PC-9 (cell line): ENCODE results near the gene SH3PXD2B. TPM values are rescaled to one million over a fixed set of nuclear protein-coding genes. Genes with fewer than 3 reads are reported as not detected.
A peak's percentile ranks its signal among the peaks of the same experiment; 100 is the strongest.
"Not testable (repeated sequence)": the region's sequence is repeated elsewhere in the genome, so short reads cannot be mapped to it uniquely, and the experiment has no call there.

ENCODE experiments used
- BruUV-seq: library from RNA; stranded (reverse); fragments of 400-500 nt; replicated peaks from 2 replicates; lab custom pipeline; 2021; lab: Mats Ljungman, UMichigan
- CTCF ChIA-PET: fragments of 300-600 bp; sonication (Branson Sonifier 250); formaldehyde crosslinking; loops from one replicate; lab custom pipeline; 2022; ENCODE audit warnings: antibody characterized with exemption; lab: Charles Lee
- POLR2A ChIA-PET: fragments of 300-600 bp; sonication (Branson Sonifier 250); formaldehyde crosslinking; loops from one replicate; lab custom pipeline; 2022; ENCODE audit warnings: antibody characterized with exemption; ENCODE audit not compliant: unreplicated experiment; lab: Charles Lee
- DNase-seq, 2 experiments: peaks; one replicate each; pipeline versions ENCODE4 v3.0.0 to v3.0.0-alpha.2; 2015 to 2022; ENCODE audit warnings: mixed read lengths in 1 of 2
- H2AFZ ChIP-seq: fragments of 200-600 bp; sonication (generic); 2 replicates; pipeline ENCODE4 v1.8.1; 2017; ENCODE audit warnings: antibody characterized with exemption
- H3F3A ChIP-seq: fragments of 200-600 bp; sonication (generic); 2 replicates; pipeline ENCODE4 v1.8.1; 2017; ENCODE audit warnings: antibody characterized with exemption, mild to moderate bottlenecking, low read depth; ENCODE audit not compliant: insufficient read depth
- H3K27ac ChIP-seq: fragments of 200-600 bp; sonication (generic); 2 replicates; pipeline ENCODE4 v1.6.1; 2016; ENCODE audit warnings: mixed run types
- H3K27me3 ChIP-seq: fragments of 200-600 bp; sonication (generic); 2 replicates; pipeline ENCODE4 v1.6.1; 2016; ENCODE audit warnings: low read depth, mixed run types; ENCODE audit not compliant: insufficient read depth
- H3K36me3 ChIP-seq: fragments of 200-600 bp; sonication (generic); 2 replicates; pipeline ENCODE4 v1.6.1; 2016; ENCODE audit warnings: low read depth, mixed run types
- H3K4me1 ChIP-seq: fragments of 200-600 bp; sonication (generic); replicated peaks from 2 replicates; pipeline ENCODE4 v1.6.1; 2016; ENCODE audit warnings: mixed run types; ENCODE audit not compliant: insufficient read depth
- H3K4me2 ChIP-seq: fragments of 200-600 bp; sonication (generic); 2 replicates; pipeline ENCODE4 v1.6.1; 2017; ENCODE audit warnings: mixed run types
- H3K4me3 ChIP-seq: fragments of 200-600 bp; sonication (generic); 2 replicates; pipeline ENCODE4 v1.6.1; 2016; ENCODE audit warnings: mixed run types
- H3K79me2 ChIP-seq: fragments of 200-600 bp; sonication (generic); 2 replicates; pipeline ENCODE4 v1.6.1; 2017; ENCODE audit warnings: low read depth, mixed run types
- H3K9me2 ChIP-seq: fragments of 200-600 bp; sonication (generic); 2 replicates; pipeline ENCODE4 v1.8.1; 2017; ENCODE audit warnings: mild to moderate bottlenecking; ENCODE audit not compliant: insufficient read depth
- H3K9me3 ChIP-seq: fragments of 200-600 bp; sonication (generic); 2 replicates; pipeline ENCODE4 v1.8.1; 2016; ENCODE audit warnings: low read depth; ENCODE audit not compliant: insufficient read depth
- H4K20me1 ChIP-seq: fragments of 200-600 bp; sonication (generic); 2 replicates; pipeline ENCODE4 v1.8.1; 2017; ENCODE audit not compliant: insufficient read depth
- CTCF ChIP-seq: fragments of 200-600 bp; sonication (generic); conservative IDR thresholded peaks from 2 replicates; pipeline ENCODE4 v1.6.1; 2017; ENCODE audit warnings: mixed run types, antibody characterized with exemption, mild to moderate bottlenecking, moderate library complexity
- EZH2 ChIP-seq: fragments of 200-600 bp; sonication (generic); IDR thresholded peaks from 2 replicates; pipeline ENCODE4 v1.8.0; 2017; ENCODE audit warnings: antibody characterized with exemption, low read depth
- intact Hi-C: fragments of 100-400 bp; cut with micrococcal nuclease; formaldehyde crosslinking; loops from one replicate; pipeline ENCODE4 v1.10.0; 2022; ENCODE audit not compliant: unreplicated experiment
- total RNA-seq: library from RNA; stranded (reverse); gene quantifications from 2 replicates; pipeline ENCODE4 v1.2.3, GENCODE V29; 2021

SH3PXD2B gene
- total RNA-seq, 1 experiment from 2014 or later: 29.3 TPM

- Histone ChIP-seq H3K79me2 (no peaks in the 10 kb centered on the region), H3K27me3 (no peaks in the 10 kb centered on the region), H4K20me1 (no peaks in the 10 kb centered on the region), H3F3A (no peaks in the 10 kb centered on the region), H3K27ac (no peak overlapping the region), H3K4me1 (no peaks in the 10 kb centered on the region), H3K9me2 (no peaks in the 10 kb centered on the region), H3K9me3 (no peaks in the 10 kb centered on the region), H2AFZ (no peak overlapping the region), H3K36me3 (no peaks in the 10 kb centered on the region), H3K4me3 (no peak overlapping the region), H3K4me2 (no peak overlapping the region)
- POLR2A ChIA-PET: no interaction called here
- intact Hi-C loops: no loop called here
- no peak for DNase-seq
- BruUV-seq: no TSS peak
- CTCF ChIA-PET: no interaction called here
- no peak for TF ChIP-seq CTCF
Observed at GRCh38 chr5:172335721-172336120, 118.6 kb downstream of the SH3PXD2B start.

- Histone ChIP-seq H3K79me2 (no peaks in the 10 kb centered on the region), H3K27ac (no peak overlapping the region), H3F3A (no peaks in the 10 kb centered on the region), H2AFZ (no peak overlapping the region), H3K9me3 (no peaks in the 10 kb centered on the region), H3K4me2 (no peak overlapping the region), H3K9me2 (no peaks in the 10 kb centered on the region), H3K36me3 (no peaks in the 10 kb centered on the region), H3K4me1 (no peaks in the 10 kb centered on the region), H3K4me3 (no peak overlapping the region), H4K20me1 (no peaks in the 10 kb centered on the region), H3K27me3 (no peaks in the 10 kb centered on the region)
- no peak for DNase-seq
- CTCF ChIA-PET: no interaction called here
- intact Hi-C loops: no loop called here
- no peak for TF ChIP-seq EZH2
- POLR2A ChIA-PET: interaction anchor here (0.6 kb wide), 1 partner anchor 19 kb away, joined by 3 read pairs; no protein-coding TSS in a partner anchor
- BruUV-seq: no TSS peak
Observed at GRCh38 chr5:172334641-172335040, 119.7 kb downstream of the SH3PXD2B start.

GRCh38 chr5:172334196-172334595, 120.1 kb downstream of the SH3PXD2B start:
- POLR2A ChIA-PET: interaction anchor here (0.6 kb wide), 1 partner anchor 19 kb away, joined by 3 read pairs; no protein-coding TSS in a partner anchor
- no peaks in the 10 kb centered on the region for H3K9me2 ChIP-seq
- no peaks in the 10 kb centered on the region for H3K27me3 ChIP-seq
- no peak for DNase-seq
- no peak overlapping the region for H2AFZ ChIP-seq
- CTCF ChIA-PET: no interaction called here
- no peak overlapping the region for H3K4me3 ChIP-seq
- no peaks in the 10 kb centered on the region for H3K9me3 ChIP-seq
- no peak for TF ChIP-seq EZH2
- H3K36me3 ChIP-seq: no peaks in the 10 kb centered on the region
- H3K4me2 ChIP-seq: no peak overlapping the region
- no peak overlapping the region for H3K27ac ChIP-seq
- BruUV-seq: TSS peak; percentile 7
- intact Hi-C loops: no loop called here
- no peaks in the 10 kb centered on the region for H4K20me1 ChIP-seq
- no peaks in the 10 kb centered on the region for H3K79me2 ChIP-seq
- H3K4me1 ChIP-seq: no peaks in the 10 kb centered on the region
- no peaks in the 10 kb centered on the region for H3F3A ChIP-seq

- POLR2A ChIA-PET, H3K27ac ChIP-seq, H3K36me3 ChIP-seq, H3K9me2 ChIP-seq, intact Hi-C loops, DNase-seq, H3K4me2 ChIP-seq, H3F3A ChIP-seq, H3K4me1 ChIP-seq, H3K27me3 ChIP-seq, H3K9me3 ChIP-seq, BruUV-seq, H3K4me3 ChIP-seq, H4K20me1 ChIP-seq, H3K79me2 ChIP-seq, H2AFZ ChIP-seq, CTCF ChIA-PET: not testable (repeated sequence)
Observed at GRCh38 chr5:172326901-172327300, 127.4 kb downstream of the SH3PXD2B start.
